IMR-90 (cell line): Measurements from ENCODE around the gene MBD2. TPM values are rescaled to one million over a fixed set of nuclear protein-coding genes. Genes with fewer than 3 reads are reported as not detected.

ENCODE experiments used
- ATAC-seq: fragments of 200-7000 bp; cut with Tn5 transposase; 2 replicates; pipeline ENCODE4 v1.9.1; 2020; ENCODE audit warnings: low read depth, mild to moderate bottlenecking, moderate library complexity
- BruUV-seq: library from RNA; stranded (reverse); fragments of 400-500 nt; replicated peaks from 2 replicates; lab custom pipeline; 2021; lab: Mats Ljungman, UMichigan
- CTCF ChIA-PET: fragments of 300-600 bp; formaldehyde crosslinking; extraction: SDS; loops from one replicate; lab custom pipeline; 2021; ENCODE audit warnings: antibody characterized with exemption; lab: Yijun Ruan, JAX
- POLR2A ChIA-PET: fragments of 300-600 bp; sonication (Branson Sonifier 250); formaldehyde crosslinking; loops from one replicate; lab custom pipeline; 2022; ENCODE audit warnings: antibody characterized with exemption; ENCODE audit not compliant: unreplicated experiment; lab: Charles Lee
- DNase-seq: peaks from one replicate; pipeline ENCODE4 v3.0.0; 2013
- H2AFZ ChIP-seq: replicated peaks from 2 replicates; pipeline ENCODE3; 2013; ENCODE audit warnings: low read length, mild to moderate bottlenecking; ENCODE audit not compliant: poor library complexity
- H2AK5ac ChIP-seq: 2 replicates; pipeline ENCODE4 v1.6.1; 2013; ENCODE audit warnings: low read depth, low read length, inconsistent platforms
- H2AK9ac ChIP-seq: replicated peaks from 2 replicates; pipeline ENCODE3; 2013; ENCODE audit warnings: mild to moderate bottlenecking, low read depth, low read length, moderate library complexity; ENCODE audit not compliant: poor library complexity
- H2BK120ac ChIP-seq: 2 replicates; pipeline ENCODE4 v1.6.1; 2013; ENCODE audit warnings: low read depth, low read length, inconsistent platforms
- H2BK15ac ChIP-seq: 3 replicates; pipeline ENCODE4 v1.6.1; 2013; ENCODE audit warnings: low read depth, low read length, inconsistent platforms
- H2BK20ac ChIP-seq: 2 replicates; pipeline ENCODE4 v1.6.1; 2013; ENCODE audit warnings: low read depth, mild to moderate bottlenecking, inconsistent platforms, low read length, moderate library complexity
- H2BK5ac ChIP-seq: 2 replicates; pipeline ENCODE4 v1.6.1; 2013; ENCODE audit warnings: mild to moderate bottlenecking, low read depth, low read length, inconsistent platforms; ENCODE audit not compliant: poor library complexity, severe bottlenecking
- H3K14ac ChIP-seq: replicated peaks from 2 replicates; pipeline ENCODE4 v1.6.1; 2013; ENCODE audit warnings: low read depth, low read length, inconsistent platforms
- H3K18ac ChIP-seq: 2 replicates; pipeline ENCODE4 v1.6.1; 2013; ENCODE audit warnings: low read depth, low read length, control low read depth
- H3K23ac ChIP-seq: 2 replicates; pipeline ENCODE4 v1.6.1; 2013; ENCODE audit warnings: low read depth, low read length, inconsistent platforms
- H3K27ac ChIP-seq: 2 replicates; pipeline ENCODE4 v1.5.1; 2013; ENCODE audit warnings: mild to moderate bottlenecking, control low read depth, low read length; ENCODE audit not compliant: insufficient read depth
- H3K27me3 ChIP-seq: 2 replicates; pipeline ENCODE4 v1.6.1; 2013; ENCODE audit warnings: low read length; ENCODE audit not compliant: control insufficient read depth, insufficient read depth
- H3K36me3 ChIP-seq: 2 replicates; pipeline ENCODE4 v1.6.1; 2013; ENCODE audit warnings: low read length, mixed read lengths; ENCODE audit not compliant: control insufficient read depth, insufficient read depth
- H3K4ac ChIP-seq: 2 replicates; pipeline ENCODE4 v1.6.1; 2013; ENCODE audit warnings: low read depth, low read length, inconsistent platforms
- H3K4me1 ChIP-seq: 2 replicates; pipeline ENCODE4 v1.6.1; 2013; ENCODE audit warnings: low read length, mixed read lengths; ENCODE audit not compliant: control insufficient read depth, insufficient read depth
- H3K4me2 ChIP-seq: 2 replicates; pipeline ENCODE4 v1.6.1; 2013; ENCODE audit warnings: low read depth, mild to moderate bottlenecking, control low read depth, low read length, moderate library complexity
- H3K4me3 ChIP-seq: 2 replicates; pipeline ENCODE4 v1.5.1; 2013; ENCODE audit warnings: low read depth, mild to moderate bottlenecking, control low read depth, low read length, moderate library complexity; ENCODE audit not compliant: insufficient read depth
- H3K56ac ChIP-seq: 2 replicates; pipeline ENCODE4 v1.6.1; 2013; ENCODE audit warnings: low read length, inconsistent platforms; ENCODE audit not compliant: insufficient read depth; ENCODE audit errors: extremely low read depth
- H3K79me1 ChIP-seq, 2 experiments: 2 replicates each; pipeline ENCODE4 v1.6.1; 2013; ENCODE audit warnings: low read length in 2 of 2, inconsistent platforms in 1 of 2, low read depth in 1 of 2
- H3K9ac ChIP-seq: 2 replicates; pipeline ENCODE4 v1.6.1; 2013; ENCODE audit warnings: low read depth, low read length, control low read depth
- H3K9me1 ChIP-seq: 2 replicates; pipeline ENCODE4 v1.6.1; 2013; ENCODE audit warnings: low read length, inconsistent platforms; ENCODE audit not compliant: insufficient read depth
- H3K9me3 ChIP-seq: 2 replicates; pipeline ENCODE4 v1.6.1; 2013; ENCODE audit warnings: low read length; ENCODE audit not compliant: control insufficient read depth, insufficient read depth
- H4K20me1 ChIP-seq: 2 replicates; pipeline ENCODE4 v1.6.1; 2013; ENCODE audit warnings: low read length, inconsistent platforms; ENCODE audit not compliant: insufficient read depth
- H4K5ac ChIP-seq: 2 replicates; pipeline ENCODE4 v1.6.1; 2013; ENCODE audit warnings: mild to moderate bottlenecking, low read depth, low read length, control low read depth
- H4K8ac ChIP-seq, 2 experiments: 2 replicates each; pipeline ENCODE4 v1.6.1; 2013; ENCODE audit warnings: low read depth in 2 of 2, low read length in 2 of 2, control low read depth in 1 of 2, inconsistent platforms in 1 of 2
- H4K91ac ChIP-seq: 2 replicates; pipeline ENCODE4 v1.6.1; 2013; ENCODE audit warnings: low read depth, low read length, inconsistent platforms; ENCODE audit not compliant: insufficient read depth
- CEBPB ChIP-seq: IDR thresholded peaks from 2 replicates; pipeline ENCODE4 v1.6.1; 2012; ENCODE audit warnings: low read depth, low read length, improper control_type of control experiment
- CHD1 ChIP-seq: IDR thresholded peaks from 2 replicates; pipeline ENCODE4 v1.6.1; 2012; ENCODE audit warnings: low read depth, low read length, improper control_type of control experiment
- FOS ChIP-seq: fragments of 150-350 bp; IDR thresholded peaks from 2 replicates; pipeline ENCODE4 v1.6.1; 2016; ENCODE audit warnings: low read depth, low read length
- MAFK ChIP-seq: IDR thresholded peaks from 2 replicates; pipeline ENCODE4 v1.6.1; 2012; ENCODE audit warnings: low read depth, low read length, improper control_type of control experiment
- MAZ ChIP-seq: IDR thresholded peaks from 2 replicates; pipeline ENCODE4 v1.6.1; 2012; ENCODE audit warnings: low read depth, mild to moderate bottlenecking, low read length, improper control_type of control experiment, moderate library complexity, borderline replicate concordance
- NFE2L2 ChIP-seq: fragments of 150-350 bp; IDR thresholded peaks from 2 replicates; pipeline ENCODE4 v1.6.1; 2016; ENCODE audit warnings: low read depth, mild to moderate bottlenecking, low read length
- POLR2A ChIP-seq: IDR thresholded peaks from 2 replicates; pipeline ENCODE4 v1.6.1; 2012; ENCODE audit warnings: mild to moderate bottlenecking, low read depth, low read length
- RAD21 ChIP-seq: IDR thresholded peaks from 2 replicates; pipeline ENCODE4 v1.6.1; 2012; ENCODE audit warnings: low read length, improper control_type of control experiment
- RCOR1 ChIP-seq: IDR thresholded peaks from 2 replicates; pipeline ENCODE4 v1.6.1; 2012; ENCODE audit warnings: mild to moderate bottlenecking, low read length, improper control_type of control experiment; ENCODE audit not compliant: insufficient replicate concordance
- RFX5 ChIP-seq: IDR thresholded peaks from 2 replicates; pipeline ENCODE4 v1.8.0; 2012; ENCODE audit warnings: low read depth, mild to moderate bottlenecking, low read length, moderate library complexity
- SMC3 ChIP-seq: fragments of 150-350 bp; IDR thresholded peaks from 2 replicates; pipeline ENCODE4 v1.6.1; 2016; ENCODE audit warnings: low read depth, mild to moderate bottlenecking, antibody characterized with exemption, low read length, moderate library complexity
- USF2 ChIP-seq: fragments of 150-350 bp; IDR thresholded peaks from 2 replicates; pipeline ENCODE4 v1.6.1; 2017; ENCODE audit warnings: mild to moderate bottlenecking, antibody characterized with exemption, low read length, low read depth
- WGBS, 2 experiments: methylation state at CpG; one replicate each; pipeline versions ENCODE4 v1.1.5 to v1.1.7; 2013; ENCODE audit warnings: missing lambda C conversion rate in 2 of 2; ENCODE audit not compliant: insufficient read length in 1 of 2; ENCODE audit errors: extremely low coverage in 2 of 2; 5-methylcytosine and 5-hydroxymethylcytosine counted together
- dilution Hi-C: fragments of 300-500 bp; cut with HindIII; formaldehyde crosslinking; loops from one replicate; pipeline ENCODE4 v1.14.3; 2018; ENCODE audit warnings: low sequenced_read_pairs; ENCODE audit not compliant: unreplicated experiment
- in situ Hi-C: fragments of 300-500 bp; cut with MboI; formaldehyde crosslinking; loops from 3 replicates; pipeline ENCODE4 v1.14.3; 2019; ENCODE audit warnings: low sequenced_read_pairs, inconsistent platforms, mixed read lengths
- intact Hi-C: fragments of 100-400 bp; cut with micrococcal nuclease; formaldehyde crosslinking; loops from 2 replicates; pipeline ENCODE4 v1.10.0; 2022
- polyA plus RNA-seq, 3 experiments: library from polyadenylated mRNA; depleted of rRNA; stranded (reverse); fragments of >200 nt; gene quantifications; 2 replicates each; pipeline ENCODE4 v1.2.3, GENCODE V29; 2012; ENCODE audit warnings: low replicate concordance in 1 of 3
- total RNA-seq: library from RNA; depleted of rRNA; stranded (reverse); fragments of >200 nt; gene quantifications from 2 replicates; pipeline ENCODE4 v1.2.3, GENCODE V29; 2012
- TF ChIP-seq, protein P1 (sequence below): conservative IDR thresholded peaks from 2 replicates; pipeline ENCODE4 v1.5.1; 2012; ENCODE audit warnings: mild to moderate bottlenecking, low read depth, low read length, improper control_type of control experiment
- TF ChIP-seq, protein P2 (sequence below): fragments of 150-350 bp; IDR thresholded peaks from 2 replicates; pipeline ENCODE4 v1.6.1; 2016; ENCODE audit warnings: low read depth, mild to moderate bottlenecking, low read length, moderate library complexity, borderline replicate concordance

The MBD2 gene
- total and polyA plus RNA-seq, 2 of the 4 experiments (the other 2 are of a cell fraction), result 9.7 to 29.5 TPM

- Histone ChIP-seq H3K9ac (no peak overlapping the region), H2BK120ac (no peak overlapping the region), H3K9me1 (peaks cover 5% of the 10 kb centered on the region; the same call in 1 of the 2 replicates), H2AK9ac (no peak overlapping the region), H3K9me3 (no peaks in the 10 kb centered on the region), H2AFZ (no peak overlapping the region), H3K23ac (no peak overlapping the region), H3K4me1 (peaks cover 6% of the 10 kb centered on the region; the same call in 1 of the 2 replicates), H3K27ac (no peak overlapping the region), H3K4me3 (no peak overlapping the region), H3K36me3 (peaks cover 7% of the 10 kb centered on the region), H3K18ac (no peak overlapping the region), H3K14ac (no peak overlapping the region), H3K4me2 (no peak overlapping the region), H4K5ac (no peak overlapping the region), H2BK5ac (no peak overlapping the region), H4K91ac (no peak overlapping the region), H3K79me1 (peaks cover 17 to 46% of the 10 kb centered on the region in 2 experiments), H2BK15ac (no peak overlapping the region), H4K20me1 (peaks cover 22% of the 10 kb centered on the region; the same call in 1 of the 2 replicates), H3K4ac (no peak overlapping the region), H3K27me3 (no peaks in the 10 kb centered on the region), H3K56ac (no peak overlapping the region), H4K8ac (no peak overlapping the region), H2AK5ac (no peak overlapping the region), H2BK20ac (no peak overlapping the region)
- in situ Hi-C loops (no loop called here), dilution Hi-C loops (no loop called here), intact Hi-C loops (no loop called here)
- POLR2A ChIA-PET, result no interaction called here
- ATAC-seq (0 out of 2 replicates have a peak, but pooled peaks have one; percentile 13), DNase-seq (peak; percentile 25)
- no TSS peak for BruUV-seq
- CTCF ChIA-PET, result no interaction called here
- no CpG with 5 or more reads among the region's 4 CpGs for WGBS, 2 experiments
- TF ChIP-seq POLR2A, result no peak
- TF ChIP-seq, protein P1, sequence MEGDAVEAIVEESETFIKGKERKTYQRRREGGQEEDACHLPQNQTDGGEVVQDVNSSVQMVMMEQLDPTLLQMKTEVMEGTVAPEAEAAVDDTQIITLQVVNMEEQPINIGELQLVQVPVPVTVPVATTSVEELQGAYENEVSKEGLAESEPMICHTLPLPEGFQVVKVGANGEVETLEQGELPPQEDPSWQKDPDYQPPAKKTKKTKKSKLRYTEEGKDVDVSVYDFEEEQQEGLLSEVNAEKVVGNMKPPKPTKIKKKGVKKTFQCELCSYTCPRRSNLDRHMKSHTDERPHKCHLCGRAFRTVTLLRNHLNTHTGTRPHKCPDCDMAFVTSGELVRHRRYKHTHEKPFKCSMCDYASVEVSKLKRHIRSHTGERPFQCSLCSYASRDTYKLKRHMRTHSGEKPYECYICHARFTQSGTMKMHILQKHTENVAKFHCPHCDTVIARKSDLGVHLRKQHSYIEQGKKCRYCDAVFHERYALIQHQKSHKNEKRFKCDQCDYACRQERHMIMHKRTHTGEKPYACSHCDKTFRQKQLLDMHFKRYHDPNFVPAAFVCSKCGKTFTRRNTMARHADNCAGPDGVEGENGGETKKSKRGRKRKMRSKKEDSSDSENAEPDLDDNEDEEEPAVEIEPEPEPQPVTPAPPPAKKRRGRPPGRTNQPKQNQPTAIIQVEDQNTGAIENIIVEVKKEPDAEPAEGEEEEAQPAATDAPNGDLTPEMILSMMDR, result no peak
- TF ChIP-seq FOS, result no peak
- no peak for TF ChIP-seq USF2
- TF ChIP-seq NFE2L2, result no peak
- TF ChIP-seq MAZ, result no peak
- TF ChIP-seq, protein P2, sequence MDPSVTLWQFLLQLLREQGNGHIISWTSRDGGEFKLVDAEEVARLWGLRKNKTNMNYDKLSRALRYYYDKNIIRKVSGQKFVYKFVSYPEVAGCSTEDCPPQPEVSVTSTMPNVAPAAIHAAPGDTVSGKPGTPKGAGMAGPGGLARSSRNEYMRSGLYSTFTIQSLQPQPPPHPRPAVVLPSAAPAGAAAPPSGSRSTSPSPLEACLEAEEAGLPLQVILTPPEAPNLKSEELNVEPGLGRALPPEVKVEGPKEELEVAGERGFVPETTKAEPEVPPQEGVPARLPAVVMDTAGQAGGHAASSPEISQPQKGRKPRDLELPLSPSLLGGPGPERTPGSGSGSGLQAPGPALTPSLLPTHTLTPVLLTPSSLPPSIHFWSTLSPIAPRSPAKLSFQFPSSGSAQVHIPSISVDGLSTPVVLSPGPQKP, result no peak
- no peak for TF ChIP-seq RAD21
- TF ChIP-seq SMC3, result no peak
- TF ChIP-seq MAFK, result no peak
- TF ChIP-seq RFX5, result no peak
- TF ChIP-seq CEBPB, result no peak
- no peak for TF ChIP-seq RCOR1
- TF ChIP-seq CHD1, result no peak
These were observed 54.8 kb downstream of the MBD2 start for GRCh38 chr18:54169431-54170403.
